IMR-90 (cell line): ENCODE data around the gene PPFIA1. TPM values are rescaled to one million over a fixed set of nuclear protein-coding genes. Genes with fewer than 3 reads are reported as not detected.
"Not testable (repeated sequence)": the region's sequence is repeated elsewhere in the genome, so short reads cannot be mapped to it uniquely, and the experiment has no call there.

Experiments
- ATAC-seq: fragments of 200-7000 bp; cut with Tn5 transposase; 2 replicates; pipeline ENCODE4 v1.9.1; 2020; ENCODE audit warnings: low read depth, mild to moderate bottlenecking, moderate library complexity
- BruUV-seq: library from RNA; stranded (reverse); fragments of 400-500 nt; replicated peaks from 2 replicates; lab custom pipeline; 2021; lab: Mats Ljungman, UMichigan
- CTCF ChIA-PET: fragments of 300-600 bp; formaldehyde crosslinking; extraction: SDS; loops from one replicate; lab custom pipeline; 2021; ENCODE audit warnings: antibody characterized with exemption; lab: Yijun Ruan, JAX
- POLR2A ChIA-PET: fragments of 300-600 bp; sonication (Branson Sonifier 250); formaldehyde crosslinking; loops from one replicate; lab custom pipeline; 2022; ENCODE audit warnings: antibody characterized with exemption; ENCODE audit not compliant: unreplicated experiment; lab: Charles Lee
- DNase-seq: peaks from one replicate; pipeline ENCODE4 v3.0.0; 2013
- H2AFZ ChIP-seq: replicated peaks from 2 replicates; pipeline ENCODE3; 2013; ENCODE audit warnings: low read length, mild to moderate bottlenecking; ENCODE audit not compliant: poor library complexity
- H2AK5ac ChIP-seq: 2 replicates; pipeline ENCODE4 v1.6.1; 2013; ENCODE audit warnings: low read depth, low read length, inconsistent platforms
- H2AK9ac ChIP-seq: replicated peaks from 2 replicates; pipeline ENCODE3; 2013; ENCODE audit warnings: mild to moderate bottlenecking, low read depth, low read length, moderate library complexity; ENCODE audit not compliant: poor library complexity
- H2BK120ac ChIP-seq: 2 replicates; pipeline ENCODE4 v1.6.1; 2013; ENCODE audit warnings: low read depth, low read length, inconsistent platforms
- H2BK15ac ChIP-seq: 3 replicates; pipeline ENCODE4 v1.6.1; 2013; ENCODE audit warnings: low read depth, low read length, inconsistent platforms
- H2BK20ac ChIP-seq: 2 replicates; pipeline ENCODE4 v1.6.1; 2013; ENCODE audit warnings: low read depth, mild to moderate bottlenecking, inconsistent platforms, low read length, moderate library complexity
- H2BK5ac ChIP-seq: 2 replicates; pipeline ENCODE4 v1.6.1; 2013; ENCODE audit warnings: mild to moderate bottlenecking, low read depth, low read length, inconsistent platforms; ENCODE audit not compliant: poor library complexity, severe bottlenecking
- H3K14ac ChIP-seq: replicated peaks from 2 replicates; pipeline ENCODE4 v1.6.1; 2013; ENCODE audit warnings: low read depth, low read length, inconsistent platforms
- H3K18ac ChIP-seq: 2 replicates; pipeline ENCODE4 v1.6.1; 2013; ENCODE audit warnings: low read depth, low read length, control low read depth
- H3K23ac ChIP-seq: 2 replicates; pipeline ENCODE4 v1.6.1; 2013; ENCODE audit warnings: low read depth, low read length, inconsistent platforms
- H3K27ac ChIP-seq: 2 replicates; pipeline ENCODE4 v1.5.1; 2013; ENCODE audit warnings: mild to moderate bottlenecking, control low read depth, low read length; ENCODE audit not compliant: insufficient read depth
- H3K27me3 ChIP-seq: 2 replicates; pipeline ENCODE4 v1.6.1; 2013; ENCODE audit warnings: low read length; ENCODE audit not compliant: control insufficient read depth, insufficient read depth
- H3K36me3 ChIP-seq: 2 replicates; pipeline ENCODE4 v1.6.1; 2013; ENCODE audit warnings: low read length, mixed read lengths; ENCODE audit not compliant: control insufficient read depth, insufficient read depth
- H3K4ac ChIP-seq: 2 replicates; pipeline ENCODE4 v1.6.1; 2013; ENCODE audit warnings: low read depth, low read length, inconsistent platforms
- H3K4me1 ChIP-seq: 2 replicates; pipeline ENCODE4 v1.6.1; 2013; ENCODE audit warnings: low read length, mixed read lengths; ENCODE audit not compliant: control insufficient read depth, insufficient read depth
- H3K4me2 ChIP-seq: 2 replicates; pipeline ENCODE4 v1.6.1; 2013; ENCODE audit warnings: low read depth, mild to moderate bottlenecking, control low read depth, low read length, moderate library complexity
- H3K4me3 ChIP-seq: 2 replicates; pipeline ENCODE4 v1.5.1; 2013; ENCODE audit warnings: low read depth, mild to moderate bottlenecking, control low read depth, low read length, moderate library complexity; ENCODE audit not compliant: insufficient read depth
- H3K56ac ChIP-seq: 2 replicates; pipeline ENCODE4 v1.6.1; 2013; ENCODE audit warnings: low read length, inconsistent platforms; ENCODE audit not compliant: insufficient read depth; ENCODE audit errors: extremely low read depth
- H3K79me1 ChIP-seq, 2 experiments: 2 replicates each; pipeline ENCODE4 v1.6.1; 2013; ENCODE audit warnings: low read length in 2 of 2, inconsistent platforms in 1 of 2, low read depth in 1 of 2
- H3K9ac ChIP-seq: 2 replicates; pipeline ENCODE4 v1.6.1; 2013; ENCODE audit warnings: low read depth, low read length, control low read depth
- H3K9me1 ChIP-seq: 2 replicates; pipeline ENCODE4 v1.6.1; 2013; ENCODE audit warnings: low read length, inconsistent platforms; ENCODE audit not compliant: insufficient read depth
- H3K9me3 ChIP-seq: 2 replicates; pipeline ENCODE4 v1.6.1; 2013; ENCODE audit warnings: low read length; ENCODE audit not compliant: control insufficient read depth, insufficient read depth
- H4K20me1 ChIP-seq: 2 replicates; pipeline ENCODE4 v1.6.1; 2013; ENCODE audit warnings: low read length, inconsistent platforms; ENCODE audit not compliant: insufficient read depth
- H4K5ac ChIP-seq: 2 replicates; pipeline ENCODE4 v1.6.1; 2013; ENCODE audit warnings: mild to moderate bottlenecking, low read depth, low read length, control low read depth
- H4K8ac ChIP-seq, 2 experiments: 2 replicates each; pipeline ENCODE4 v1.6.1; 2013; ENCODE audit warnings: low read depth in 2 of 2, low read length in 2 of 2, control low read depth in 1 of 2, inconsistent platforms in 1 of 2
- H4K91ac ChIP-seq: 2 replicates; pipeline ENCODE4 v1.6.1; 2013; ENCODE audit warnings: low read depth, low read length, inconsistent platforms; ENCODE audit not compliant: insufficient read depth
- WGBS, 2 experiments: methylation state at CpG; one replicate each; pipeline versions ENCODE4 v1.1.5 to v1.1.7; 2013; ENCODE audit warnings: missing lambda C conversion rate in 2 of 2; ENCODE audit not compliant: insufficient read length in 1 of 2; ENCODE audit errors: extremely low coverage in 2 of 2; 5-methylcytosine and 5-hydroxymethylcytosine counted together
- dilution Hi-C: fragments of 300-500 bp; cut with HindIII; formaldehyde crosslinking; loops from one replicate; pipeline ENCODE4 v1.14.3; 2018; ENCODE audit warnings: low sequenced_read_pairs; ENCODE audit not compliant: unreplicated experiment
- in situ Hi-C: fragments of 300-500 bp; cut with MboI; formaldehyde crosslinking; loops from 3 replicates; pipeline ENCODE4 v1.14.3; 2019; ENCODE audit warnings: low sequenced_read_pairs, inconsistent platforms, mixed read lengths
- intact Hi-C: fragments of 100-400 bp; cut with micrococcal nuclease; formaldehyde crosslinking; loops from 2 replicates; pipeline ENCODE4 v1.10.0; 2022
- polyA plus RNA-seq, 3 experiments: library from polyadenylated mRNA; depleted of rRNA; stranded (reverse); fragments of >200 nt; gene quantifications; 2 replicates each; pipeline ENCODE4 v1.2.3, GENCODE V29; 2012; ENCODE audit warnings: low replicate concordance in 1 of 3
- total RNA-seq: library from RNA; depleted of rRNA; stranded (reverse); fragments of >200 nt; gene quantifications from 2 replicates; pipeline ENCODE4 v1.2.3, GENCODE V29; 2012

Gene PPFIA1
- total and polyA plus RNA-seq, 2 of the 4 experiments (the other 2 are of a cell fraction) = 25.6 to 37.2 TPM

DNA sequence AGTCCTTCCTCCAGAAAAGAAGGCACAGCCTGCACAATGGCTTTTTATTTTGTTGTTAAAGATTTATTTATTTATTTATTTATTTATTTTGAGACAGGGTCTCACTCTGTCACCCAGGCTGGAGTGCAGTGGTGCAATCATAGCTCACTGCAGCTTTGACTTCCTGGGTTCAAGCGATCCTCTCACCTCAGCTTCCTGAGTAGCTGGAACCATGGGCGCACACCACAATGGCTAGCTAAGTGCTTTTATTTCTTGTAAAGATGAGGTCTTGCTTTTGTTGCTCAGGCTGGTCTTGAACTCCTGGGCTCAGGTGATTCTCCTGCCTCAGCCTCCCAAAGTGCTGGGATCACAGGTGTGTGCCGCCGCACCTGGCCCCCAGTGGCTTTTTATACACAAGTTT is 137.8 kb downstream of the PPFIA1 start:
- H3K4me2 ChIP-seq, H4K91ac ChIP-seq, H3K4me3 ChIP-seq, H2AK9ac ChIP-seq, ATAC-seq, H2BK120ac ChIP-seq, DNase-seq, H3K23ac ChIP-seq, H3K9ac ChIP-seq, CTCF ChIA-PET, H2BK5ac ChIP-seq, H3K4me1 ChIP-seq, POLR2A ChIA-PET, H4K5ac ChIP-seq, H3K27ac ChIP-seq, dilution Hi-C loops, H2BK15ac ChIP-seq, H3K27me3 ChIP-seq, H3K56ac ChIP-seq, H4K8ac ChIP-seq, H3K18ac ChIP-seq, H3K14ac ChIP-seq, H2BK20ac ChIP-seq, H2AK5ac ChIP-seq, in situ Hi-C loops, H2AFZ ChIP-seq, H3K9me1 ChIP-seq, H3K9me3 ChIP-seq, intact Hi-C loops, BruUV-seq, H3K4ac ChIP-seq: not testable (repeated sequence)
- Histone ChIP-seq H4K20me1 (peaks cover 97% of the 10 kb centered on the region), H3K36me3 (peaks cover 76% of the 10 kb centered on the region), H3K79me1 (peaks cover 34 to 82% of the 10 kb centered on the region in 2 experiments)
- no CpG with 5 or more reads among the region's 4 CpGs for WGBS, 2 experiments
